ENCODE data around the gene ID4.
"Not testable (repeated sequence)": the region's sequence is repeated elsewhere in the genome, so short reads cannot be mapped to it uniquely, and the experiment has no call there.

The ID4 gene

GRCh38 chr6:19833947-19834346, 3.2 kb upstream of the ID4 start:
- no peak for DNase-seq

DNA sequence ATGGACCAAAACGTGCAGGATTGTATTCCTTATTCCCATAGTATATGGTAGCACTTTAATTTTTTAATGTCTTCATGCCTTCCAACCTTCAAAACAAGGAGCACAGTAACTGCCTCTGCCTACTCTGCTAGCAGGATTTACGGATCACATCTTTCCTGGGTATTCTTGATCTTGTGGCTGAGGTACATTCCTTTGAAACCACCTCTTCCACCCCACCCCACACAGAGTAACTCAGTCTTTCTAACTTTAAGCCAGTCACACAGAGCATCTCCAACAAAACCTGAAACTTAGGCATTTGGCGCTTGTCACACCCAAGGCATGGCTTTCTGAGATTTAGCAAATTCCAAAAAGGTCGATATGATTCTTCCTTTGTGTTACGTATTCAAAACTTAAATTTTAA, 2.3 kb upstream of the ID4 start:
- DNase-seq: no peak

GRCh38 chr6:19835605-19836004, 1.6 kb upstream of the ID4 start:
- DNase-seq: no peak

- DNase-seq: no peak
Measured at GRCh38 chr6:19837511-19838441, 606 bp downstream of the ID4 start.

GRCh38 chr6:19838442-19839236, 1.5 kb downstream of the ID4 start:
- no peak for DNase-seq

- DNase-seq: no peak
Measured at GRCh38 chr6:19839237-19839546, 2.0 kb downstream of the ID4 start.

GRCh38 chr6:19839788-19840187, 2.6 kb downstream of the ID4 start:
- no peak for DNase-seq

- no peak for DNase-seq
Measured at GRCh38 chr6:19841181-19841580, 4.0 kb downstream of the ID4 start.

- no peak for DNase-seq
Measured at GRCh38 chr6:19842030-19842615, 5.0 kb downstream of the ID4 start.

DNA sequence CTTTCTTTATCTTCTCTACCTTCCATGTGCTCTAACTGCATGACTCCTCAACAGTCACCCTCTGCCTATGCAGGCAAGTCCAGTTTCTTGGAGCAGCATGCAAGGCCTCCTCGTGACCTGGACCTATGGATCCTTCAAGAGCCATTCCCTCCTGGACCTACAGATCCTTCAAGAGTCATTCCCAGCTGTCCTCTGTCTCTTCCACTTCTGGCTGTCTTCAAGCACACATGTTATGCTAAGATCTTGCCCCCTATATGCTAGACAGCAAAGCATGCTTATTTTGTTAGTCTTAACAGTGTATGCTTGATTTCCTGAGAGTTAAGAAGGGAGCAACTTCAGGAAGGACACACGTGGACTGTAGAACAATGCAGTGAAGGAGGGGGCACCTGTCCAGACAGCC, 7.5 kb downstream of the ID4 start:
- no peak for DNase-seq

DNA sequence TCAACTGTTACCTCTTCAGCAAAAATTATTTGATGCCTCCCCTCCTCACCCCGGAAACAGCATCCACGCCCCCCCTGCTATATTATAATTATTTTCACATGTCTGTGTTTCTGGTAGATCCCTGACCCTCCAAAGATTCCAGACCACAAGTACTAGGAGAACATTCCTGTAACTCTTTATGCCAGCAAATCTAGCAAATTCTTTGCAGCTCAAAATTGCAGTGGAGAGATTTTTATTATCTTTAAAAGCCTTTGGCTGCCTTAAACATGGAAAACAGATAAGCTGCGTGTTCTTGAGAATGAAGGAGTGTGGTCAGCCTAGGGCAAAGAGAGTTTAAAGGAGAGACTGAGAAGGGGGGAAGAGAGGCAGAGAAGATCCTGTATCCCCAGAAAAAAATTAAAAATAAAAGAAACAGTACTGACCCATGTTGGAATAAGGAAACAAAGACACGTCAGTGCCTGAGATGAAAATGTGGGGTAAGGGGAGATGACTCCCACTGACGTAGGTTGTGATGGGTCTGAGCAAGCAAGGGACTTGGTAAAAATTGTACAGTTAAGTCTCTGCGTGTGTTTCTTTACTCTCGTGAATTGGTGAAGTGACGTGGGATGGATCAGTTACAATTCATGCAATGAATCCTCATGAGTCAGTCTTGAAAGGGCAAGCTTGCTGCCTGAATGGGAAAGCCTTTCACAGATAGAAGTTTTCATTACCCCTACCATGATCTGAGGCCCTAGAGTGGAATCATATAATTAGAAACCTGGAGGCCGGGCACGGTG, 8.3 kb downstream of the ID4 start:
- DNase-seq: no peak

- DNase-seq: no peak
Measured at GRCh38 chr6:19848465-19849029, 11.4 kb downstream of the ID4 start.

DNA sequence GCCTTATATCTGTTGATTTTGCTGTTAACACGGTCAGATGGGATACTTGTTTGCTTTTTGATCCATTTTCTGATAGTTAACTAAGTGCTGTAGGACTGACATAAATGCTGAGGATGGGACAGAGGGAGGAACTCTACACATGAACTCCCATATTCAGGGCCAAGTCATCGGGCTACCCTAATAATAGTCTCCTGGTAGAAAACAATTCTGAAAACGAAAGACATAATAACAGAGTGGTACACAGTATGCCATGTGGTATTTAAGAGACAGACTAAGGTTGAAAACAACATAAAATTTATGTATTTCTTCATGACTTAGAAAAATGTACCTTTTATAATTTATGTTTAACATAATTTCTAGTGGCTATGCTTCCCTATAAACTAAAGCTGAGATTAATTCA, 12.0 kb downstream of the ID4 start:
- DNase-seq: no peak

DNA sequence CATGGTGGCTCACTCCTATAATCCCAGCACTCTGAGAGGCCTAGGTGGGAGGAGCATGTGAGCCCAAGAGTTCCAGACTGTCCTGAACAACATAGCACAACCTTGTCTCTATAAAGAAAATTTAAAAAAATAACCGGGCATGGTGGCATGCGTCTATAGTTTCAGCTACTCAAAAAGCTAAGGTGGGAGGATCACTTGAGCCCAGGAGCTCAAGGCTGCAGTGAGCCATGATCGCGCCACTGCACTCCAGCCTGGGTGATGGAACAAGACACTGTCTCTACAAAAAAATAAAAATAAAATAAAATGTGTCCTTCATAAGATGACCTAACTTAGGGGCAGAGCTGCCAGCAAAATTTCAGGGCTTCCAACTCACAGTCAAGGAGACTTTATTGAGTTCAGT, 12.6 kb downstream of the ID4 start:
- no peak for DNase-seq

DNA sequence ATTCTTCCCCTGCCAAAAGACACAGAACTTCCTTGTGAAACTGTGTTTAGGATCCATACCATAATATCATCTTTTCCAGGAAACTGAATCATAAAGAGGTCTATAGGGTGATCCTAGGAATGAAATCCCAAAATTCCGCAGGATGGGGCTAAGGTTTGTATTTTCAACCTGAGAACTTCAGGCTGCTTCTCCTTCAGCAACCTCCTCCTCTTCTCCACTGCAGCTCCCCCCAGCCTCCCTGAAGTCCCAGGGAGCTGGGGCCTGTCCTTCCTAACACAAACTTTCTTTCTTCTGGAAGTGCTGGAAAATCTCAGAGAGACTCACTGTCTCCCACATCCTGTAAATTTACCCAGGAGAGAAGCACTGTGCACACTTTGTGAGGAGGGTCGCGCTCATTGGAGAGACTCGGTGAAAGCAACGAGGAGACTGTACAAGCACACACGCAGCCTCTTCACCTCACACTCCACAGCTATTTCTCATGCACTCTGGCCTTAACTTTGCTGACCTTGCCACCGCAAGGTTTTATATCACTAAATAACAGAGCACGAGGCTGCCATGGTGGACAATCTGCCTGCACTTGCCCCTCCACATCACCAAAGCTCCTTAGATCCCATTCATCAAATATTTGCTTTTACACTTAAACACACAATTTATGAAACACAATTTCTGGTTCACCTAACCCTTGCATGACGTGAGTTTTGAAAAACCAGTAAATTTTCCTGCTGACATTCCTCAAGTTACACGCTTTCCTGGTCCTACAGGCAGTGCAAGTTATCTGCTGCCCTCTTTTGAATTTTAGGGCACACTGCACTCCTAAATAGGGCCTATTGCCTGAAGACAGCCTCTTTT, 14.3 kb downstream of the ID4 start:
- no peak for DNase-seq

DNA sequence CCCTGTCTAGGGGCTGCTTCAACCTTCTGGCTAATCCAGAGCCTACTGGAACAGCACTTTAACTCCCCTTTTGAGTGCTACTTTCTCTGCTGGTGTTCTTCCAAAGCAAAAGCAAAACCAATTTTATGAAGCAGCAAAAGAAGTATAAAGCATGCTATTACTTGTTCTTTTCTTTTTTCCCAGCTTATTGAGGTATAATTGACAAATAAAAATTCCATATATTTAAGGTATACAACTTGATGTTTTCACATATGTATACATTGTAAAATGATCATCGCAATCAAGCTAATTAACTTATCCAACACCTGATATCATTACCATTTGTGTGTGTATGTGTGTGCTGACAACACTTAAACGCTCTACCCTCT, 14.9 kb downstream of the ID4 start:
- DNase-seq: no peak

- DNase-seq: no peak
Measured at GRCh38 chr6:19852927-19853326, 15.8 kb downstream of the ID4 start.

DNA sequence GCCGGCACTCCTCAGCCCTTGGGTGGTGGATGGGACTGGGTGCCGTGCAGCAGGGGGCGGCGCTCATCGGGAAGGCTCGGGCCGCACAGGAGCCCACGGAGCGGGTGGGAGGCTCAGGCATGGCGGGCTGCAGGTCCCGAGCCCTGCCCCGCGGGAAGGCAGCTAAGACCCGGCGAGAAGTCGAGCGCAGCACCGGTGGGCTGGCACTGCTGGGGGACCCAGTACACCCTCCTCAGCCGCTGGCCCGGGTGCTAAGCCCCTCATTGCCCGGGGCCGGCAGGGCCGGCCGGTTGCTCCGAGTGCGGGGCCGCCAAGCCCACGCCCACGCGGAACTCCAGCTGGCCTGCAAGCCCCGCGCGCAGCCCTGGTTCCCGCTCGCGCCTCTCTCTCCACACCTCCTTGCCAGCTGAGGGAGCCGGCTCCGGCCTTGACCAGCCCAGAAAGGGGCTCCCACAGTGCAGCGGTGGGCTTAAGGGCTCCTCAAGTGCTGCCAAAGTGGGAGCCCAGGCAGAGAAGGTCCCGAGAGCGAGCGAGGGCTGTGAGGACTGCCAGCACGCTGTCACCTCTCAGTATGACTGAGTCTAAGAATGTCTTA, 17.3 kb downstream of the ID4 start:
- not testable (repeated sequence) for DNase-seq

DNA sequence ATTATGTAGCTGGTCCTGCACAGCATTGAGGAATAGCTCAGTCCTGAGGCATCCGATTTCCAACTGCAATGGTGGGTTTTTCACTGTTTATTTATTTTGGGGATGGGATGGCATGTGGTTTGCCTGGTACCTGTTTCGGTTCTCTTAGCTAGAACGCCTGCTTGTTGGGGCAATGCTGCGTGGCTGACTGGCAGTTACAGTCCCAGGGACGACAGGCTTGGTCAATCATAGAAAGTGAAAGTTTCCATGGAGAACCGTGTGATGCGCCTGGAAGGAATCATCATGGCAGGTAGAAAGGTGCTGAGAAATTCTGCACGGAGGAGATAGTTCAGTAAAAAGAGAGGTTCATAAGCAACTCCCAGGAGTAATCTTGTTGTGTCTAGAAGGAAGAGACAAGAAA, 18.4 kb downstream of the ID4 start:
- DNase-seq: no peak

DNA sequence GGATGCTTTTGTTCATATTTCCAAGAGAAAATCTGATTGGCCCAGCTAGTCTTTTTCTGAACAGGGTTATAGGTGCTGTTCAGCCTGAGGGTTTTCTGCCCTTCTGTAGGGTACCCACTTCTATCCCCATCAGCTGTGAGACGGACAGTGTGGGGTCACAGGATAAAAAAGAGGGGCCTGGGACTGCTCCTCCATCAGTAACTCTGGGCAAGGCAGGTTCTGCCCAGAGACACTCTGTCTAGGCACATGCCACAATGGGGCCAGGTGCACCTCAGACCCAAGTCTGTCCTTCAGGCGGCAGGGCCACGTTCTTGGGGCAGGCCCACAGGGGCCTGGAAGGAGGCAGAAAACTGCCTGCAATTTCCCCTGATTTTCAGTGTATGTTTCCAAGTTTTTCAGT, 20.0 kb downstream of the ID4 start:
- no peak for DNase-seq

- no peak for DNase-seq
Measured at GRCh38 chr6:19857703-19858102, 20.5 kb downstream of the ID4 start.

All from effector CD4-positive, alpha-beta T cell (primary cell).